HG03439 (cell line): ENCODE measurements around the gene KIRREL3.

Source experiments
- ATAC-seq: cut with Tn5 transposase; IDR thresholded peaks from one replicate; pipeline ENCODE4 v1.9.1; 2021; ENCODE audit warnings: mild to moderate bottlenecking, moderate library complexity; ENCODE audit not compliant: unreplicated experiment

The KIRREL3 gene

DNA sequence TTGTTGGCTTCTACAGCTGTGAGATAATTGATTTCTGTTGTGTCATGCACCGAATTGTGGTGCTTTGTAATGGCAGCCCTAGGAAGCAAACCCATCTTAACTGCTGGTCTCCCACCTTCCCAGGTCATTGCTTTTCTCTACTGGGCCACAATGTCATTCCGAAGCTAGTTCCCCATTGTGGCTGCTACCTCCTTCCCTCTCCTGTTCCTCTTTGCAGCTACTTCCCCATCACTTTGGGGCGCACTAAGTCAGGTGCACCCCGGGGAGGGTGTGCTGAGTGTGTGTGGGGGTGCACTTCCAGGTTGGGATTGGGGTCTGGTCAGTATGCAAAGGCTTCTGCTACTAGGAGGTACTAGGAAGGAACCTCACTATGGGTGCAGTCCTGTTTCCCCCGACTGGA, 535.8 kb downstream of the KIRREL3 start:
- ATAC-seq = no peak

DNA sequence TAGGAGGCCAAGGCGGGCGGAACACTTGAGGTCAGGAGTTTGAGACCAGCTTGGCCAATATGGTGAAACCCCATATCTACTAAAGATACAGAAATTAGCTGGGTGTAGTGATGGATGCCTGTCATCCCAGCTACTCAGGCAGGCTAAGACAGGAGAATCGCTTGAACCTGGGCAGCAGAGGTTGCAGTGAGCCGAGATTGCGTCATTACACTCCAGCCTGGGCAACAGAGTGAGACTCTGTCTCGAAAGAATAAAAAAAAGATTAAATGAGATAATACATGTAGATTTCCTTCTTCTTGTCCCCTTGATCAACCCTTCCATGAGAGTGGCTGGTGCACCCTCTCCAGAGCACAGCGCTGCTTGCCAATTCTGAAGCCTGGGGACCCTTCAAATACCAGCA, 538.1 kb downstream of the KIRREL3 start:
- ATAC-seq = no peak

DNA sequence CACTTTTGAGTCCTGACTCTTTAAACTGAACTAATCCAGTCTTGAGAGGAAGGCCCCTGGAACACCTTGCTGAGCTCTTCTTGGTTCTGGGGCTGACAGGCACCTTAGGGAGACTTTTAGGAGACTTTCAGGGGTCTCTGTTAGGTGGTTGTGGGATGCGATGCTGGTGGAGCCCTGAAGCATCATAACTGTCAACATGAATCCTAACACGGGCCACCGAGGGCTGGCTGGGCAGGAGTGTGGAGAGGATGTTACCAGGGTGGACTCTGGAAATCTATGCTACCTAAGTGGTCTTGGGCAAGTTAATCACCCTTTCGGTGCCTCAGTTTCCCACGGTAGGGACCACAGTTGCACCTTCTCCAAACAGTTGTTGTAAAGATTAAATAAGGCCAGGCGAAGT, 538.6 kb downstream of the KIRREL3 start:
- ATAC-seq = no peak

DNA sequence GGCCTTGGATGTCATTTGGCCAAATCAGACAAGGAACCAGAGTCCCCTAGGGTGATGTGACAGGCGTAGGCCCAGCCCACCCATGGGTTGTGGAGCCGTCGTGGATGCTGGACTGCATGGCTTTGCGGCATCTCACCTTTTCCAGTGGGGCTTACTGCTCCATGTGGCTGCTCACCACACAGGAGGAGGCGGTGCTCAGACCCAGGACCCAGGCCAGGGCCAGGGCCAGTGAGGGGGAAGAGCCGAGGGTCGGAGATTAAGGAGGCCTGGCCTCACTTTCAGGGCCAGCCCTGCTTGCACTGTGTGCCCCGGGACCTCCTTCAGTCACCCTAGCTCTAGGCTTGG, 539.5 kb downstream of the KIRREL3 start:
- no peak for ATAC-seq

DNA sequence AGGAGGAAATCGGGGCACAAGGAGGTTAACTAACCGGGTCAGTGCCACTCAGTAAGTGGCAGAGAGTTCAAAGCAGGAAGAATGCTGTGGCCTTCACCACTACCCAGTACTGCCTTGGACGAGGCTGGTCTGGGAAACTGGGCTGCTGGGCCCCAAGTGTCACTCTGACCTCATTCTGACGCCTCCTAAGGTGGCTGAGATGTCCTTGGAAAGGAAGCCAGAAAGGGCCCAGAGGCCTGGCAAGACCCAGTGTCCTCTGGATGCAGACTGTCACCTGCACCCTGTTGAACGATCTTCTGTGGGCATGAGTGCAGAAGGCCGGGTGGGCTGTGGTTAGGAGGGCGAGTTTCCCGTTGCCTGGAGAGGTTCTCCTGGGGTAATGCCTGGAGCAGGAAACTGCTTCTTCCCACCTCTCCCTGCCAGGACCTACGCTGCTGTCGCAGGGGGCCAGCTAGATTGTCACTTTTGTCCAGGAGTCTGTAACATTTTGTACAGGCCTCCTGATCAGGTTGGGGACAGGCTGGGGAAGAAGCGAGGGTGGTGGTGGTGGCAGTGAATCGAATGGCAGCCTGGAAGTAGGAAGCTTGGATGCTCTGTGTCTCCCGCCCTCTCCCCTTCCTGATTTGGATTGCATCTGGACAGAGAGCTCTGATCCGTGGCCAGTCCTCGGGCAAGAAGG, 540.0 kb downstream of the KIRREL3 start:
- no peak for ATAC-seq

DNA sequence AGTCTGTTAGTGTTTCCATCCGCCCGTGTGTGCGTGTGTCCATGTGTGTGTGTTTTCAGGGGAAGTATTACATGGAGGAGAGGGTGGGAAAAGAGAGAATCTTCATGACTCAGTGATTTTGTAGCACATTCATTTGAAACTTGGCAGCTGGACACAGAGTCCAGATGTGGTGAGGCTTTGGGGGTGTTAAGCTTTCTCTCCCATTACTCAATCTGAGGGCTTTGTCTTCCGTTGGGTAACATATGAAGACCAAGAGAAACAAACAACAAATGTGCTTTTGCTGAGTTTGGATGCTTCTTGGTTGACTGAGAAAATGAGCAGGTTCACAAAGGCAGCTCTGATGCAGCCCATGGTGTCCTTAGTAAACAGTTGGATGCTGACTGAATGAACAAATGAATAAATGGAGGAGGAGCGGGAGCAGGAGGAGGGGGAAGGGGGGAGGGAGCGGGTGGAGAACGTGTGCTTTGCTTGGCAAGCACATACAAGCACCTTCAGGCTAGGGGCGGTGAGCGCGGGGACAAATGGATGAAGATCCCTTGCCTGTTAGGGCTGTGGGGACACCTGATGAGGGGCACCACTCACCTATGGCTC, 540.8 kb downstream of the KIRREL3 start:
- no peak for ATAC-seq

DNA sequence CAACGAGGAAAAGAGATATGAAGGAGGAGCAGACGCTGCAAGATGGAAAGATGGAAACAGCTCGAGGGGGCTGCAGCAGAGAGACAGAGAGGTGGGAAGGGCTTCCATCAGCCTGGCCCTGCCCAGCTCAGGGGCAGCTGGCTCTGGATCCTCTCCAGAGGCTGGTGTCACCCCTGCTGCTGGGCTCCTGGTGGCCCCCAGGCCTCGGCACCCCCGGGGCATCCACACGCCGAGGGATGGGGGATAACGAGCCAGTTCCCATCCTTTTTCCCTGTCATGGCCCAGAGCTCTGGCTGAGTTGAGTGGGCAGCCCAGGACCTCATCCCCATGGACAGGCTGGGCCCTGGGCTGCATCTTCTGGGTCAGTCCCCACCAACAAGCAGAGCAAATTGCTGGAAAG, 542.8 kb downstream of the KIRREL3 start:
- ATAC-seq = no peak

DNA sequence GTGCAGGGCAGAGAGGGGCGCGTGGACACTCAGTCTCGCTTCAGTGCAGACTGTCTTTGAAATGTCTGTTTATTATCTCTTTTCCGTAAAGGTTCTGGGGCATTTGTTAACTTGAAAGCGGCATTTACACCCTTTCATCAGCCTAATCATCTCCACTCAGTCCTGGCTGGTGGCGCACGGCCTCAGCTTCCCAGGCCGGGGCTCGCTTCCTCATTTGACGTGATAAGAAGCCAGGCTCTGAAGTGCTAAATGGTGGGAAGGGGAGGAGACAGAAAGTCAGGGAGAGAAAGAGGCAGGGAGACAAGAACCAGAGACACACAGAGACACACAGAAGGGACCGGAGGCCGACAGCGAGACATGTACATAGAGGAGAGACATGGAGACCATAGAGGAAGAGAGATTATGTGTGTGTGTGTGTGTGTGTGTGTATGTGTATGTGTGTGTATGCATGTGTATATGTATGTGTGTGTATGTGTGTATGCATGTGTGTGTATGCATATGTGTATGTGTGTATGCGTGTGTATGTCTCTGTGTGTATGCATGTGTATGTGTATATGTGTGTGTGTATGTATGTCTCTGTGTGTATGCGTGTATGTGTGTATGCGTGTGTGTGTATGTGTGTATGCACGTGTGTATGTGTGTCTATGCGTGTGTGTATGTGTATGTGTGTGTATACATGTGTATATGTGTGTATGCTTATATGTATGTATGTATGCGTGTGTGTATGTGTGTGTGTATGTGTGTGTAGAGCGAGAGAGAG, 543.6 kb downstream of the KIRREL3 start:
- no peak for ATAC-seq

DNA sequence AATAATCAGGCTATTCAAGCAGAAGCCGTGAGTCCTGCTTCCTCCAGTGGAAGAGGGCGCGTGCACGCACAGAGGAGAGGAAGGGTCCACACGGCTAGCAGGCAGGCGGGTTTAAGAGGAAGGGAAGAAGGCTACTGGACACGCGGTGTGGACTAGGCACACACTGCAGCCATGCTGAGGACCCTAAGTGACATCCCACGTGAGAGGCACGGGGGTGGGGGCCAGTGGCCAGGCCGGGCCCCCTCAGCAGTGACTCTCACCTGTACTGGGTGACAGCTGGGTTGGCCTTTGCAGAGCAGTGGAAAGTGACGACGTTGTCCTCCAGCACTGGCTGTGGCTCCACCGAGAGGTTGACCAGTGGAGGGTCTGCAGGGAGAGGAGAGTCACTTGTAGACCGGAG, 544.5 kb downstream of the KIRREL3 start:
- ATAC-seq = no peak

DNA sequence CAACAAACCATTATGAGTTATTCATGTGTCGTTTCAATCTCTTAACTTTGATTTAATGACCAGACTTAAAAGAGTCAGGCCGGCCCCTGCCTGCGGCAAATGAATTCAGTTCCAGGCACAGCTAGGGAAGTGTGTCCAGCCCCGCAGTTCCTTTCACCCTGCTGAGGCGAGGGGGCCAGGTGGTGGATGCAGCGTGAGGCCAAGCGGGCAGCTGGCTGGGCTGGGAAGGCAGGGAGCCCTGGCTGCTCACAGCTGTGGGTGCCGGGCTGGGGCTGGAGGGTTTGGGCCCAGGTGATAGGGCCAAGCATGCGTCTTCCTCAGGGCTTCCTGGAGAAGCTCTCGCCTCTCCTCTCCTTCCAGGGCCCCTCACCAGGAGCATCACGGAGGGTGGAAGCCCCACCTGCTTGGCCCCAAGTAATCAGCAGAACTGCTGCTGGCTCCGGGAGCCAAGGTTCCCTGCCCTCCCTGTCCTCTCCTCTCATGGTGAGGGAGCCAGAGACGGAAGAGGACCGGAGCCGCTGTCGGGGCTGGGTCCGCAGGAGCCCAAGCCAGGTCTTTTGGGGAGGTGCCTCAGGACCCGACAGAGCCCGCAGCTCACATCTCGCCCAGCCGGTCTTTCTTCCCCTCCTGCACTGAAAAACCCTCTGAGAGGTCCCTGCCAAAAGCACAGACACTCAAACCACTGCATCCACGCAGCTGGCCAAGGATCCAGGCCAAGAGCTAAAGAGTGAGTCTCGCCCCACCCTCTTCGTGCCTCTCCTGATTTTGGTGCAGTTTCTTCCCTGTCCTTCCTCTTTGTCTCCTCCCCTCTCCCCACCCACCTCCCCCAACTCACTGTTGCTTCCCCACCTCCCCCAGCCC, 548.1 kb downstream of the KIRREL3 start:
- ATAC-seq = no peak

DNA sequence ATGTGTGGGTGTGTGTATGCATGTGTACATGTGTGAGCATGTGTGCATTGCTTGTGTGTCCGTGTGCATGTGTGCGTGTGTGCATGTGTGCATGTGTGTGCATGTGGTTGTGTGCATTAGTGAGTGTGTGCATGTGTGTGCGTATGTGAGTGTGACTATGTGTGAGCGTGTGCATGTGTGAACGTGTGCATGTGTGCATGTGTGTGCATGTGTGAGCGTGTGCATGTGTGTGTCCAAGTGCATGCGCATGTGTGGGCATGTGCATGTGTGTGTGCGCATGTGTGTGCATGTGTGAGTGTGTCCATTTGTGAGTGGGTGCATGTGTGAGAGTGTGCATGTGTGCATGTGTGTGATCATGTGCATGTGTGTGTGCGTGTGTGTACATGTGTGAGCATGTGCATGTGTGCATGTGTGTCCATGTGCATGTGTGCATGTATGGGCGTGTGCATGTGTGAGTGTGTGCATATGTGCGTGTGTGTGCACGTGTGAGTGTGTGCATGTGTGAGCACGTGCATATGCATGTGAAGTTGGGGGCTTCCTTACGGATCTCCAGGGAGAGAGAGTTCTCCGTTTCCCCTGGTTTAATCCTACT, 549.3 kb downstream of the KIRREL3 start:
- no peak for ATAC-seq

DNA sequence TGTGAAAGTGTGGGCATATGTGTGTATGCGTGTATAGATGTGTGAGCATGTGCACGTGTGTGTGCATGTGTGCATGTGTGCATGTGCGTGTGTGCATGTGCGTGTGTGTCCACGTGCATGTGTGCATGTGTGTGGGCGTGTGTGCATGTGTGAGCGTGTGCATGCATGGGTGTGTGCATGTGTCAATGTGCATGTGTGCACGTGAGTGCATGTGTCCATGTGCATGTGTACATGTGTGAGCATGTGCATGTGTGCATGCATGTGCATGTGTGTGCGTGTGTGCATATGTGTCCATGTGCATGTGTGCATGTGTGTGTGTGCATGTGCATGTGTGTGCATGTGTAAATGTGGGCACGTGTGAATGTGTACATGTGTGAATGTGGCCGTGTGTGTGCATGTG, 549.8 kb downstream of the KIRREL3 start:
- ATAC-seq = no peak

DNA sequence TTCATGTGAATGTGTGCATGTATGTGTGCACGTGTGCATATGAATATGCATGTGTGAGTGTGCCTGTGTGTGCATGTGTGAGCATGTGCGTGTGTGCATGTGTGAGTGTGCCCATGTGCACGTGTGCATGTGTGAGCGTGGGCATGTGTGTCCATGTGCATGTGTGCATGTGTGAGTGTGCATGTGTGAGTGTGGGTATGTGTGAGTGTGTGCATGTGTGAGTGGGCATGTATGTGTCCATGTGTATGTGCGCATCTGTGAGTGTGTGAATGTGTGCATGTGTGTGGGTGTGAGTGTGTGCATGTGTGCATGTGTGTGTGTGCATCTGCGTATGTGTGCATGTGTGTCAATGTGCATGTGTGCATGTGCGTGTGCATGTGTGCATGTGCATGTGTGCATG, 550.4 kb downstream of the KIRREL3 start:
- ATAC-seq = no peak

DNA sequence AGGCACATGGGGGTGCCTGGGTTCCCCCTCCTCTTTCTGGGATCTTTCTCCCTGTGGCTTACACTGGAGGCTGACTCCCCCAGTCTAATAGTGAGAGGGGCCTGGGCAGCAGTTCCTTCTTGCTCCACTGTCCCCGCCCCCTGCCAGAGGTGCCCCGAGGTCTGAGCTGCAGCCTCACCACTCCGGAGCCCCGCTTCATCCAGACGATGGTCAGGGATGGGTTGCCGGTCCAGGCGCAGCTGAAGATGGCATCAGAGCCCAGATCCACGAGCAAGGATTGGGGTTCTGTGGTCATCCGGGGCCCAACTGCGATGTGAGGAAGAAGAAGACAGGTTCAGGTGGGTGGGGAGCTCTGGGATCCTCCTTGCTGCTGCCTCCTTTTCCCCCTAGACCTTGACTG, 554.0 kb downstream of the KIRREL3 start:
- no peak for ATAC-seq

DNA sequence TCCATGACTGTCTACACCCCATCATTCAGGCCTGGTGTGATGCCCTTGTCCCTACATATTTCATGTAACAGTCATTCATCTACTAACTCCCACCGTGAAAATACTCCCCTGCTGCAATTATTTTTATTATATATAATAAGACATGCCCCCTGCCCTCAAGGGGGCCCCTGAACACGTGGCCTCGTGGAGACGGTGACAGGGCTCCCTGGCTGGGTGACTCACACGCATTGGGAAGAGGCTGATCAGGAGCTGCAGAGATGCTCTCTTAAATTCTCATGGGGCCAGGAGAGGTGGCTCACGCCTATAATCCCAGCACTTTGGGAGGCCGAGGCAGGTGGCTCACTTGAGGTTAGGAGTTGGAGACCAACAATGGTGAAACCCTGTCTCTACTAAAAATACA, 556.5 kb downstream of the KIRREL3 start:
- no peak for ATAC-seq

DNA sequence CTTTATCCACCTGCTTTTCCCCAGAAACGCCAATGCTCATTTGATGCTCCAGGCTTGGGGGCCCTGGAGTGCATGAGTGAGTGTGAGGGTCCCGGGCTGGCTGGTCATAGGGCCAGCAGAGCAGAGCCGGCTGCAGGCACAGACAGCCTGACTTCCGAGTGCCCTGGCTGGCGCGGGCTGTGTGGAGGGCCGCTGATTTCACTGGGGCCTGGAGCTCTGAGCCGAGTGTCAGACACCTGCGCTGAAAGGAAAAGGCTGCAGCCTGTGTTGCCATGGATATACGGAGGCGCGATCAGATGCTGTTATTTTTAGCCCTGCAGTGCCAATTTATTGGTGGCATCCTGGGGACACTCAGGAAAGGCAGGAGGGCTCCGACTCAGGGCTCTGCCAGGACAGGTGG, 557.5 kb downstream of the KIRREL3 start:
- no peak for ATAC-seq

DNA sequence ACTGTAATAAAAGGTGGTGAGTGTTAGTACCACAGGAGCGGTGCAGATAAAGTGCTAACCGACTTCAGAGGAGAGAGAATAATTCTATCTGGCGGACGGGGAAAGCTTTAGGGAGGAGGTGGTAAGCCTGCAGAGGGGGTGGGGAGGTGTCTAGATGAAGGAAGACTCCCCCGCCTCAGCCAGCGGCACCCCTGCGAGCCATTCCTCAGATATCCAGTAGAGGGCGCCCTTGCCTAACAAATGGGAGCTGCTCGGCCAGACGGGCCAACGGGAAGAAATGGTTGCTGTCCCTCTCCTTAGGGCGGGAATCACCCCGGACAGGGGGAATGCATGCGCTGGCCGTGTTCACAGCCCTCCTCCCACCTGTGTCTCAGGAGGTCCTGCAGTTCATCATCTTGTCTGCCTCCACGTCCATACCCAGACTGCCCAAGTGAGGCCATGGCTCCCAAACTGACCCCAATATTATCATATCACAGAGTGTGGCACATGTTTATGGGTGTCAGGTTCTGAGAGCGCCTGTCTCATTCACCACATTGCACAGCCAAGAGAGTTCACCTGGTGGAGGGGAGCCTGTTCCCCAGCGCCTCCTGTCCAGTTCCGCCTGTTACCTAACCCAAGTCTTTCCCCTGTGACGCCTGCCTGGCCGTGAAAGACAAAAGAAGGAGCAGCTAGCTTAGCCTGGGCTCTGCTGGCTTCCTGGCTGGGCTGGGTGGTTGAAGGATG, 559.6 kb downstream of the KIRREL3 start:
- peak; percentile 52 for ATAC-seq

DNA sequence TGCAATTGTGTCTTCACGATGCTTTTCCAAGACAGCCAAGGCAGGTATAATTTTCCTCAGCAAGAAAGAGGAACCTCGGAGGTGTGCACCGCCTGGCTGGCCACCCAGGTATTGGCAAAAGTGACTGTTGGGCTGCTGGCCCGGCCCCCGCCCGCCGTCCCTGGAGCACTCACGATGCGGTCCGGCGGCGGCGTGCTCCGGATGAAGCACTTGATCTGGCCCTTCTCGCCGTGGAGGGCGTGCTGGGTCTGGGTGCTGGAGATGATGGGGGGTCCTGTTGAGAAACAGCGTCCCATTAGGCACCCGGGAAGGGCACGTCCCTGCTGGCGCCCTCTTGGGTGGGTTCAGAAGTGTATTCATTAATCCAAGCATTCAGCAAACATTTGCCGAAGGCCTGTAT, 560.3 kb downstream of the KIRREL3 start:
- ATAC-seq = no peak

DNA sequence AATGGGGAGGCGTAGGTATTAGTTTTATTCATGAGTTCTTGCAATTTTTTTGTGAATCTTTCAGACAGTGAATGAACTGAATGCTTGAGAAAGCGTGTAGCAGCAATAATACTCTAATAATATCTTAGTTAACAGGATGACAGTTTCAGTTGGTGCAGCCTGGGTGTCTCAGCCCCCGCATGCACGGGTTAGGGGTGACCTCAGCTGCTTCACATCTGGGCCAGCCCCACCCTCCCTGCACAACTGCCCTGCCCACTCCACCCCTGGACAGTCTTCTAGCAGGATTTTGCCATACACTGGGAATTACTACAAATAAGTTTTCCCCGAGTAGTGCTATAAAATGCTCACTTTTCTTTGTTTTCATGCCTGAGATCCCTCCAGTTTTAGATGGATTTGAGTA, 561.9 kb downstream of the KIRREL3 start:
- no peak for ATAC-seq

DNA sequence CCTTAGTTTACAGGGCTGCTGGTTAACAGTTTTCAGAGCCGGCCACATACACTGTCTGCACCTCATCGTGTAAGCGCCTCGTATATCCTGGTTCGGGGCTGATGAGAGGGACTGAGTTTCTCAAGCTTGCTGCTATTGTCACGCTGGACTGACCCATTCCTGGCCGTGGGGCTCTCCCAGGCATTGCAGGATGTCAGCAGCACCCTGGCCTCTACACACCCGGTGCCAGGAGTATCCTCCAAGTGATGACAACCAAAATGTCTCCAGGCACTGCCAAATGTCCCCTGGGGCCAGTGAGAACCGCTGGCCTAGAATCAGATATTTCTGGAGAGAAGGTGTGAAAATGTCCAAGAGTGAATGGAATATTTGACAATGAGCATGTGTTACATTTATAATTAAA, 562.3 kb downstream of the KIRREL3 start:
- ATAC-seq = no peak
